BE2C (cell line): ENCODE data around the gene SPHK2.

Experiments
- DNase-seq: peaks from one replicate; pipeline ENCODE4 v3.0.0-alpha.2; 2020
- H3K27me3 ChIP-seq: fragments of 250-450 bp; sonication (Bioruptor Pico); 2 replicates; pipeline ENCODE4 v1.5.1; 2020; ENCODE audit warnings: mild to moderate bottlenecking
- H3K36me3 ChIP-seq: fragments of 250-450 bp; sonication (Bioruptor Pico); 2 replicates; pipeline ENCODE4 v1.5.1; 2020; ENCODE audit warnings: mild to moderate bottlenecking
- H3K4me1 ChIP-seq: fragments of 250-450 bp; sonication (Bioruptor Pico); 2 replicates; pipeline ENCODE4 v1.5.1; 2020
- H3K4me3 ChIP-seq: 2 replicates; pipeline ENCODE4 v1.5.1; 2011; ENCODE audit warnings: low read depth, low read length
- H3K9me3 ChIP-seq: fragments of 250-450 bp; sonication (Bioruptor Pico); 2 replicates; pipeline ENCODE4 v1.5.1; 2020
- TF ChIP-seq, protein P1 (sequence below): IDR thresholded peaks from 2 replicates; pipeline ENCODE4 v1.5.1; 2012; ENCODE audit warnings: mild to moderate bottlenecking, low read depth, low read length

SPHK2 gene

DNA sequence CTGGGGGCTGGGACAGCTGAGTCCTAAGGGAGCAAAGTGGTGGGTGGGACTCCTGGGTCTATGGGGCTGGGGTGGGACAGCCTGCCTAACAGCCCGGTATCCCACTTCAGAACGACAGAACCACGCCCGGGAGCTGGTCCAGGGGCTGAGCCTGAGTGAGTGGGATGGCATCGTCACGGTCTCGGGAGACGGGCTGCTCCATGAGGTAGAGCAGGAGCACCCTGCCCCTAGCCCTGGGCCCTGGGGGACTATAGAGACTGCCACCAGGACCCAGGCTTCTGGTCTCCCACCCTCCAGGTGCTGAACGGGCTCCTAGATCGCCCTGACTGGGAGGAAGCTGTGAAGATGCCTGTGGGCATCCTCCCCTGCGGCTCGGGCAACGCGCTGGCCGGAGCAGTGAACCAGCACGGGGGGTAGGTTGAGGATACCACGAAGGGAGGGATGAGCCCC, 8.6 kb downstream of the SPHK2 start:
- H3K36me3 ChIP-seq = no peaks in the 10 kb centered on the region
- no peaks in the 10 kb centered on the region for H3K9me3 ChIP-seq
- H3K4me3 ChIP-seq = no peak overlapping the region
- peaks cover 4% of the 10 kb centered on the region for H3K4me1 ChIP-seq
- DNase-seq = no peak
- TF ChIP-seq, protein P1, sequence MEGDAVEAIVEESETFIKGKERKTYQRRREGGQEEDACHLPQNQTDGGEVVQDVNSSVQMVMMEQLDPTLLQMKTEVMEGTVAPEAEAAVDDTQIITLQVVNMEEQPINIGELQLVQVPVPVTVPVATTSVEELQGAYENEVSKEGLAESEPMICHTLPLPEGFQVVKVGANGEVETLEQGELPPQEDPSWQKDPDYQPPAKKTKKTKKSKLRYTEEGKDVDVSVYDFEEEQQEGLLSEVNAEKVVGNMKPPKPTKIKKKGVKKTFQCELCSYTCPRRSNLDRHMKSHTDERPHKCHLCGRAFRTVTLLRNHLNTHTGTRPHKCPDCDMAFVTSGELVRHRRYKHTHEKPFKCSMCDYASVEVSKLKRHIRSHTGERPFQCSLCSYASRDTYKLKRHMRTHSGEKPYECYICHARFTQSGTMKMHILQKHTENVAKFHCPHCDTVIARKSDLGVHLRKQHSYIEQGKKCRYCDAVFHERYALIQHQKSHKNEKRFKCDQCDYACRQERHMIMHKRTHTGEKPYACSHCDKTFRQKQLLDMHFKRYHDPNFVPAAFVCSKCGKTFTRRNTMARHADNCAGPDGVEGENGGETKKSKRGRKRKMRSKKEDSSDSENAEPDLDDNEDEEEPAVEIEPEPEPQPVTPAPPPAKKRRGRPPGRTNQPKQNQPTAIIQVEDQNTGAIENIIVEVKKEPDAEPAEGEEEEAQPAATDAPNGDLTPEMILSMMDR = no peak
- no peaks in the 10 kb centered on the region for H3K27me3 ChIP-seq

DNA sequence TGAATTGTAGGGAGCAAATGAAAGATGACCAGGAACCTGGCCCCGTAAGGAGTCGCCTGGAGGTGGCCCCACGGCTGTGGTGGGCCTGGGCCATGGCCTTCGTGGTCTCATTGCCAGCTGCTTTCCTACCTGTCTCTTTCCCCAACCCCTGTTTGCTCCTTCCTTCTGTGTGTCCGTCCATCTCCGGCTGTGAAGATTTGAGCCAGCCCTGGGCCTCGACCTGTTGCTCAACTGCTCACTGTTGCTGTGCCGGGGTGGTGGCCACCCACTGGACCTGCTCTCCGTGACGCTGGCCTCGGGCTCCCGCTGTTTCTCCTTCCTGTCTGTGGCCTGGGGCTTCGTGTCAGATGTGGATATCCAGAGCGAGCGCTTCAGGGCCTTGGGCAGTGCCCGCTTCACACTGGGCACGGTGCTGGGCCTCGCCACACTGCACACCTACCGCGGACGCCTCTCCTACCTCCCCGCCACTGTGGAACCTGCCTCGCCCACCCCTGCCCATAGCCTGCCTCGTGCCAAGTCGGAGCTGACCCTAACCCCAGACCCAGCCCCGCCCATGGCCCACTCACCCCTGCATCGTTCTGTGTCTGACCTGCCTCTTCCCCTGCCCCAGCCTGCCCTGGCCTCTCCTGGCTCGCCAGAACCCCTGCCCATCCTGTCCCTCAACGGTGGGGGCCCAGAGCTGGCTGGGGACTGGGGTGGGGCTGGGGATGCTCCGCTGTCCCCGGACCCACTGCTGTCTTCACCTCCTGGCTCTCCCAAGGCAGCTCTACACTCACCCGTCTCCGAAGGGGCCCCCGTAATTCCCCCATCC, 9.4 kb downstream of the SPHK2 start:
- TF ChIP-seq, protein P1 = no peak
- no peaks in the 10 kb centered on the region for H3K27me3 ChIP-seq
- H3K4me1 ChIP-seq = peaks cover 8% of the 10 kb centered on the region
- no peaks in the 10 kb centered on the region for H3K36me3 ChIP-seq
- no peaks in the 10 kb centered on the region for H3K9me3 ChIP-seq
- H3K4me3 ChIP-seq = no peak overlapping the region
- DNase-seq = no peak

DNA sequence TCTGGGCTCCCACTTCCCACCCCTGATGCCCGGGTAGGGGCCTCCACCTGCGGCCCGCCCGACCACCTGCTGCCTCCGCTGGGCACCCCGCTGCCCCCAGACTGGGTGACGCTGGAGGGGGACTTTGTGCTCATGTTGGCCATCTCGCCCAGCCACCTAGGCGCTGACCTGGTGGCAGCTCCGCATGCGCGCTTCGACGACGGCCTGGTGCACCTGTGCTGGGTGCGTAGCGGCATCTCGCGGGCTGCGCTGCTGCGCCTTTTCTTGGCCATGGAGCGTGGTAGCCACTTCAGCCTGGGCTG, 9.9 kb downstream of the SPHK2 start:
- Histone ChIP-seq H3K4me1 (peaks cover 14% of the 10 kb centered on the region), H3K36me3 (no peaks in the 10 kb centered on the region), H3K4me3 (no peak overlapping the region), H3K9me3 (no peaks in the 10 kb centered on the region), H3K27me3 (no peaks in the 10 kb centered on the region)
- TF ChIP-seq, protein P1 = no peak
- no peak for DNase-seq

DNA sequence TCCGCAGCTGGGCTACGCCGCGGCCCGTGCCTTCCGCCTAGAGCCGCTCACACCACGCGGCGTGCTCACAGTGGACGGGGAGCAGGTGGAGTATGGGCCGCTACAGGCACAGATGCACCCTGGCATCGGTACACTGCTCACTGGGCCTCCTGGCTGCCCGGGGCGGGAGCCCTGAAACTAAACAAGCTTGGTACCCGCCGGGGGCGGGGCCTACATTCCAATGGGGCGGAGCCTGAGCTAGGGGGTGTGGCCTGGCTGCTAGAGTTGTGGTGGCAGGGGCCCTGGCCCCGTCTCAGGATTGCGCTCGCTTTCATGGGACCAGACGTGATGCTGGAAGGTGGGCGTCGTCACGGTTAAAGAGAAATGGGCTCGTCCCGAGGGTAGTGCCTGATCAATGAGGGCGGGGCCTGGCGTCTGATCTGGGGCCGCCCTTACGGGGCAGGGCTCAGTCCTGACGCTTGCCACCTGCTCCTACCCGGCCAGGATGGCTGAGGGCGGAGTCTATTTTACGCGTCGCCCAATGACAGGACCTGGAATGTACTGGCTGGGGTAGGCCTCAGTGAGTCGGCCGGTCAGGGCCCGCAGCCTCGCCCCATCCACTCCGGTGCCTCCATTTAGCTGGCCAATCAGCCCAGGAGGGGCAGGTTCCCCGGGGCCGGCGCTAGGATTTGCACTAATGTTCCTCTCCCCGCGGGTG, 10.4 kb downstream of the SPHK2 start:
- H3K9me3 ChIP-seq = no peaks in the 10 kb centered on the region
- no peaks in the 10 kb centered on the region for H3K36me3 ChIP-seq
- H3K4me3 ChIP-seq = peak overlapping the region; percentile 59
- peaks cover 17% of the 10 kb centered on the region for H3K4me1 ChIP-seq
- TF ChIP-seq, protein P1 = no peak
- no peaks in the 10 kb centered on the region for H3K27me3 ChIP-seq
- DNase-seq = peak; percentile 91

DNA sequence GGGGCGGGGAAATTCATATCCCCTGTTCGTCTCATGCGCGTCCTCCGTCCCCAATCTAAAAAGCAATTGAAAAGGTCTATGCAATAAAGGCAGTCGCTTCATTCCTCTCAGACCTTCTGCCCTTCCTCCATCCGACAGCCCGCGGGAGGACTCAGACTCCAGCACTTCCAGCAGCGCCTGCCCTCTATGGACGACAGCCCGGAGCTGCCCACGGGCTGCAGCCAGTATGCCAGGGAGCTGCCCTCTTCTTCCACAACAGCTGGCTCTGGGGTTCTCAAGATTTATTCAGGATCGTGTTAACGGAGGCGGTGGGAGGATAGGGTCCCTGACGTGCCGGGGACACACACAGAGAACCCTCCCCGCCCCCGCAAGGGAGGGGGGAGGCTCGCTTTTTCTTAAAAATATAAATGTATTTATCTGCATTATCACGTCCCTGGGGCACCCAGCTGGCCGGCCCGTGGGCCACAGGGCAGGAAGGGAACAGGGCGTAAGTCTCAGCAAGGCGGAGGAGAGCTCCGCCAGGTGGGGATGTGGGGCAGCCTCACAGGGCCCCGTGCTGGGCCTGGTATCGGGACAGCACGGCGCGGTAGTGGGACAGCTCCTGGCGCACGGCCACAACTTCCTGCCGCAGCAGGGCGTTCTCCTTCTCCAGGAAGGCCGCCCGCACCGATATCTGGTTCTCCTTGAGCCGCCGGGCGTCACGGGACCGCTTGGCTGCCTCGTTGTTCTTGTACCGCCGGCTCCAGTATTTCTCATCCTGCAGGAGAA, 11.2 kb downstream of the SPHK2 start:
- Histone ChIP-seq H3K4me3 (peak overlapping the region; percentile 59), H3K36me3 (no peaks in the 10 kb centered on the region), H3K4me1 (peaks cover 21% of the 10 kb centered on the region), H3K27me3 (no peaks in the 10 kb centered on the region), H3K9me3 (no peaks in the 10 kb centered on the region)
- TF ChIP-seq, protein P1 = peak; percentile 42
- peak; percentile 79 for DNase-seq
